K562 (cell line): Measurements from ENCODE around the gene CLDN14. TPM values are rescaled to one million over a fixed set of nuclear protein-coding genes. Genes with fewer than 3 reads are reported as not detected.

Experiments
- ATAC-seq: fragments of 200-7000 bp; cut with Tn5 transposase; 3 replicates; pipeline ENCODE4 v1.9.1; 2020; ENCODE audit warnings: moderate library complexity
- BruUV-seq: library from RNA; stranded (reverse); fragments of 400-500 nt; replicated peaks from 2 replicates; lab custom pipeline; 2021; lab: Mats Ljungman, UMichigan
- CTCF ChIA-PET: fragments of 300-600 bp; formaldehyde crosslinking; extraction: SDS; loops from one replicate; lab custom pipeline; 2021; ENCODE audit warnings: low intra/inter-chr PET ratio; lab: Yijun Ruan, JAX
- POLR2A ChIA-PET: fragments of 300-600, 350-650 bp; sonication (Branson Sonifier 250); formaldehyde crosslinking; extraction: SDS; loops from one replicate; lab custom pipeline; 2021; ENCODE audit warnings: antibody characterized with exemption, inconsistent platforms; lab: Yijun Ruan, JAX
- DNase-seq, 4 experiments: peaks; one replicate each; pipeline versions ENCODE4 v3.0.0 to v3.0.0-alpha.2; 2011 to 2018; ENCODE audit warnings: low spot score in 3 of 4, mixed read lengths in 3 of 4; ENCODE audit errors: extremely low read depth in 1 of 4
- FAIRE-seq: peaks from 2 replicates; lab custom pipeline; 2011; peaks lifted over from hg19 to GRCh38; lab: Jason Lieb, UNC
- H2AFZ ChIP-seq: 2 replicates; pipeline ENCODE4 v1.6.0; 2011; ENCODE audit warnings: low read depth, low read length, control low read depth, inconsistent platforms
- H3K27ac ChIP-seq: fragments of 200-600 bp; 3 replicates; pipeline ENCODE4 v1.8.0; 2011; ENCODE audit warnings: low read depth, mild to moderate bottlenecking, control low read depth, inconsistent platforms, low read length, moderate library complexity, mixed read lengths; ENCODE audit errors: extremely low read depth
- H3K27me3 ChIP-seq, 2 experiments: fragments of 300-600 bp in 1 of 2; 2 replicates in 1 of 2; 3 replicates in 1 of 2; pipeline versions ENCODE4 v1.6.0 to v1.8.0; 2011; ENCODE audit warnings: inconsistent platforms in 2 of 2, low read length in 2 of 2, mild to moderate bottlenecking in 1 of 2, mixed read lengths in 1 of 2, moderate library complexity in 1 of 2; ENCODE audit not compliant: control insufficient read depth in 2 of 2, insufficient read depth in 2 of 2
- H3K36me3 ChIP-seq: fragments of 300-600 bp; 3 replicates; pipeline ENCODE4 v1.8.0; 2011; ENCODE audit warnings: mild to moderate bottlenecking, low read length, inconsistent platforms; ENCODE audit not compliant: control insufficient read depth, insufficient read depth
- H3K4me1 ChIP-seq, 2 experiments: fragments of 200-600 bp in 1 of 2; replicated peaks in 1 of 2; 2 replicates in 1 of 2; 3 replicates in 1 of 2; pipeline versions ENCODE4 v1.5.1 to v1.8.0; 2011; ENCODE audit warnings: inconsistent platforms in 2 of 2, low read length in 2 of 2, mild to moderate bottlenecking in 1 of 2, mixed read lengths in 1 of 2, moderate library complexity in 1 of 2; ENCODE audit not compliant: control insufficient read depth in 2 of 2, insufficient read depth in 2 of 2
- H3K4me2 ChIP-seq: 2 replicates; pipeline ENCODE4 v1.6.1; 2011; ENCODE audit warnings: low read length, control low read depth, inconsistent platforms, mixed read lengths; ENCODE audit not compliant: insufficient read depth
- H3K4me3 ChIP-seq: fragments of 200-600 bp; sonication (generic), shearing (Covaris generic); 2 replicates; pipeline ENCODE4 v1.5.1; 2016; ENCODE audit warnings: control low read depth, inconsistent platforms
- H3K79me2 ChIP-seq: fragments of 200-600 bp; 3 replicates; pipeline ENCODE4 v1.8.0; 2011; ENCODE audit warnings: low read length, inconsistent platforms; ENCODE audit not compliant: control insufficient read depth, insufficient read depth
- H3K9ac ChIP-seq, 2 experiments: 2 replicates each; pipeline versions ENCODE4 v1.6.0 to v1.6.1; 2011; ENCODE audit warnings: low read depth in 2 of 2, low read length in 2 of 2, control low read depth in 1 of 2, inconsistent platforms in 1 of 2, mild to moderate bottlenecking in 1 of 2, mixed read lengths in 1 of 2; ENCODE audit not compliant: insufficient read depth in 1 of 2
- H3K9me1 ChIP-seq: one replicate; pipeline ENCODE4 v1.6.0; 2011; ENCODE audit warnings: inconsistent platforms, mild to moderate bottlenecking, low read length, moderate library complexity; ENCODE audit not compliant: control insufficient read depth, insufficient read depth
- H3K9me3 ChIP-seq: replicated peaks from 2 replicates; pipeline ENCODE4 v1.5.1; 2011; ENCODE audit warnings: low read depth, low read length, inconsistent platforms; ENCODE audit not compliant: control insufficient read depth, insufficient read depth
- H4K20me1 ChIP-seq: replicated peaks from 2 replicates; pipeline ENCODE4 v1.6.1; 2011; ENCODE audit warnings: low read length, inconsistent platforms, mixed read lengths; ENCODE audit not compliant: control insufficient read depth, insufficient read depth
- ARHGAP35 ChIP-seq: fragments of 450-650 bp; IDR thresholded peaks from 2 replicates; pipeline ENCODE4 v1.6.1; 2018; ENCODE audit not compliant: partially characterized antibody
- ETS1 ChIP-seq: conservative IDR thresholded peaks from 2 replicates; pipeline ENCODE4 v1.6.1; 2011; ENCODE audit warnings: low read depth, mild to moderate bottlenecking, low read length; ENCODE audit not compliant: control insufficient read depth
- EWSR1 ChIP-seq: fragments of 450-650 bp; IDR thresholded peaks from 2 replicates; pipeline ENCODE4 v1.6.1; 2018; ENCODE audit warnings: borderline replicate concordance, mild to moderate bottlenecking, low read depth, moderate library complexity; ENCODE audit not compliant: partially characterized antibody
- KDM5B ChIP-seq: fragments of 200-600 bp; sonication (generic); IDR thresholded peaks from 2 replicates; pipeline ENCODE4 v1.6.1; 2012; ENCODE audit warnings: low read depth, mild to moderate bottlenecking, moderate library complexity, low read length, control low read depth, inconsistent platforms; ENCODE audit not compliant: insufficient replicate concordance
- MBD1 ChIP-seq: fragments of 250-450 bp; sonication (Bioruptor Pico); IDR thresholded peaks from 2 replicates; pipeline ENCODE4 v1.8.0; 2022; ENCODE audit warnings: inconsistent platforms
- RFX7 ChIP-seq: fragments of 250-450 bp; sonication (Bioruptor Pico); IDR thresholded peaks from 2 replicates; pipeline ENCODE4 v1.5.1; 2021; ENCODE audit warnings: mild to moderate bottlenecking
- STAT5A ChIP-seq: IDR thresholded peaks from 2 replicates; pipeline ENCODE4 v1.6.1; 2012; ENCODE audit warnings: low read length, inconsistent platforms, borderline replicate concordance
- TEAD2 ChIP-seq: fragments of 450-650 bp; IDR thresholded peaks from 2 replicates; pipeline ENCODE4 v1.6.1; 2016; ENCODE audit warnings: missing genetic modification characterization, control low read depth, missing compliant biosample characterization
- ZEB2 ChIP-seq: fragments of 450-650 bp; IDR thresholded peaks from 2 replicates; pipeline ENCODE4 v1.6.1; 2016
- ZNF134 ChIP-seq: fragments of 250-450 bp; sonication (Bioruptor Pico); conservative IDR thresholded peaks from 2 replicates; pipeline ENCODE4 v1.4.0; 2020
- ZNF184 ChIP-seq: sonication (generic); formaldehyde crosslinking; IDR thresholded peaks from 2 replicates; pipeline ENCODE4 v1.5.0; 2020; ENCODE audit warnings: missing genetic modification reagents
- ZNF384 ChIP-seq: IDR thresholded peaks from 2 replicates; pipeline ENCODE4 v1.6.1; 2012; ENCODE audit warnings: low read depth, low read length, improper control_type of control experiment
- ZNF609 ChIP-seq: sonication (generic); formaldehyde crosslinking; IDR thresholded peaks from 2 replicates; pipeline ENCODE4 v1.8.1; 2023; ENCODE audit warnings: missing genetic modification reagents, mild to moderate bottlenecking, borderline replicate concordance
- WGBS: fragments of 100-300 bp; shearing (Covaris generic); methylation state at CpG from one replicate; pipeline ENCODE4 v1.1.6; 2016; ENCODE audit warnings: low coverage, mixed read lengths; ENCODE audit not compliant: insufficient coverage; ENCODE audit errors: missing lambda C conversion rate; 5-methylcytosine and 5-hydroxymethylcytosine counted together
- in situ Hi-C: fragments of 300-500 bp; cut with MboI; formaldehyde crosslinking; loops from 4 replicates; pipeline ENCODE4 v1.15.0; 2018; ENCODE audit warnings: inconsistent platforms, mixed read lengths
- intact Hi-C: fragments of 100-400 bp; cut with micrococcal nuclease; formaldehyde crosslinking; loops from 2 replicates; pipeline ENCODE4 v1.14.2; 2022
- polyA plus RNA-seq, 8 experiments: library from polyadenylated mRNA; depleted of rRNA in 4 of 8; stranded (reverse) in 5 of 8; unstranded in 3 of 8; fragments of >200 nt; fragmentation: Nextera tagmentation in 2 of 8; fragmentation: Illumina TruSeq in 1 of 8; extraction: Ambion mirVana in 2 of 8; extraction: Trizol in 1 of 8; gene quantifications; 2 replicates each; pipeline versions ENCODE4 v1.2.1 to v1.2.3, GENCODE V29; 2011 to 2014; ENCODE audit warnings: inconsistent platforms in 1 of 8, missing spikeins in 1 of 8
- total RNA-seq, 7 experiments: library from RNA; depleted of rRNA in 6 of 7; stranded (reverse); fragments of >200 nt in 6 of 7; fragmentation: Illumina TruSeq in 2 of 7; extraction: Trizol in 2 of 7; gene quantifications; 2 replicates each; pipeline versions ENCODE4 v1.2.1 to v1.2.3, GENCODE V29; 2011 to 2021; ENCODE audit warnings: low replicate concordance in 1 of 7

CLDN14 gene
- total and polyA plus RNA-seq, 9 of the 15 experiments (the other 6 are each of a cell fraction or from before 2014, with no cell fraction given): not detected

DNA sequence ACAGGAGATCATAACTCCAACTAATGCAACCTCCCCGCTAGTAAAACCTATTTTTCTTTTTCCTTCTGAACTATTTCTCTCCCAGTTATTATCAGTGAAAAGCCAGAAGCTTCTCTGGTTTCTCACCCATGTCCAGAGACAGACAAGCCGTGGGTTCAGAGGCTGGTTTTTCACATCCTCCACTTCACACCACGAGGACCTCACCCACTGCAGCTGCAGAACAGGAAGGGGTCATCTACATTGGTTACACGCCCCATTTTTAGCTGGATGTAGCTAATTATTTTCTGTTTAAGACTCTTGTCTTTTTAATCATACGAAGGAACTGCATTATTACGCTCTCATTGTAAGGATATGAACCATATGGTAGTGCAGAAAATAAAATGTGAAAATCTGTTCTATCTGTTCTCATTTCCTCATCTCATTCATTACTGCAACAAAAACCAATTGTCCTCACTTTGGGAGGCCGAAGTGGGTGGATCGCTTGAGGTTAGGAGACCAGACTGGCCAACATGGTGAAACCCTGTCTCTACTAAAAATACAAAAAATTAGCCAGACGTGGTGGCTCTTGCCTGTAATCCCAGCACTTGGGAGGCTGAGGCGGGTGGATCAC, 39.1 kb upstream of the CLDN14 start:
- H3K36me3 ChIP-seq: no peaks in the 10 kb centered on the region
- intact Hi-C loops: no loop called here
- no peak overlapping the region for H3K27ac ChIP-seq
- 1% methylated on average over 10 of the region's 10 CpGs for WGBS
- H4K20me1 ChIP-seq: no peaks in the 10 kb centered on the region
- BruUV-seq: no TSS peak
- no peak overlapping the region for H3K4me3 ChIP-seq
- no peak for ATAC-seq
- H3K9me1 ChIP-seq: no peaks in the 10 kb centered on the region
- POLR2A ChIA-PET: interaction anchor here (0.5 kb wide), 1 partner anchor 33 kb away, joined by 3 read pairs; no protein-coding TSS in a partner anchor
- no peak for DNase-seq
- no peak overlapping the region for H3K9ac ChIP-seq
- no peaks in the 10 kb centered on the region for H3K4me1 ChIP-seq
- H3K79me2 ChIP-seq: no peaks in the 10 kb centered on the region
- no peak overlapping the region for H2AFZ ChIP-seq
- no peak overlapping the region for H3K4me2 ChIP-seq
- peaks cover 8 to 40% of the 10 kb centered on the region in 2 experiments; a peak in 4 of 5 replicates for H3K27me3 ChIP-seq
- H3K9me3 ChIP-seq: no peaks in the 10 kb centered on the region
- in situ Hi-C loops: no loop called here
- FAIRE-seq: no peak
- CTCF ChIA-PET: no interaction called here
- TF ChIP-seq ZNF184 (CRISPR knock-in tag) (no peak), ETS1 (no peak), ZNF134 (CRISPR knock-in tag) (no peak), MBD1 (no peak), STAT5A (no peak), TEAD2 (tag) (no peak), ZNF609 (CRISPR knock-in tag) (no peak), ZEB2 (no peak), KDM5B (no peak), EWSR1 (no peak), ZNF384 (no peak), ARHGAP35 (no peak), RFX7 (CRISPR knock-in tag) (no peak)
